Hippocampal formation (tissue), 2 donors: ENCODE results near the gene PRDM13.
"Not testable (repeated sequence)": the region's sequence is repeated elsewhere in the genome, so short reads cannot be mapped to it uniquely, and the experiment has no call there.

Source experiments
- DNase-seq, 2 donors: peaks; one replicate each; lab custom pipeline; 2025; lab: John Stamatoyannopoulos, UW

Gene PRDM13

DNA sequence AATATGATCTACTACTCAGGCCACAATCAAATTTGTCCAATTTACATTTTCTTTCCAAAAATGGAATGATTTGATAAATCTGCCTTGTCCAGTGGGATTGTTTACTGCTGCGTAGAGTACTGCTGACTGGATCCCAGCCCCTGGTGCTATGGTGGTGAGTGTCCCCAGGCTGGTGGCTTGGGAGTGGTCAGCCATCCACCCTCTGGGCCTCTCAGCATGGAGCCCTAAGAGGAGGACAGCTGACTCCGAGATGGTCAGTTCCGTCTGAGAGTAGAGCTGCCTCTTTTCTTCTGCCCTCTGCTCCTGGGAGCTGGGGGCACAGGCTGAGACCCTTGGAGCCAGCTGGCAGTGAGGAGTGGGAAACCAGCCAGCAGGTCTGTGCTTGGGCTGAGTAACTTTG is 22.7 kb downstream of the PRDM13 start:
- no peak for DNase-seq

DNA sequence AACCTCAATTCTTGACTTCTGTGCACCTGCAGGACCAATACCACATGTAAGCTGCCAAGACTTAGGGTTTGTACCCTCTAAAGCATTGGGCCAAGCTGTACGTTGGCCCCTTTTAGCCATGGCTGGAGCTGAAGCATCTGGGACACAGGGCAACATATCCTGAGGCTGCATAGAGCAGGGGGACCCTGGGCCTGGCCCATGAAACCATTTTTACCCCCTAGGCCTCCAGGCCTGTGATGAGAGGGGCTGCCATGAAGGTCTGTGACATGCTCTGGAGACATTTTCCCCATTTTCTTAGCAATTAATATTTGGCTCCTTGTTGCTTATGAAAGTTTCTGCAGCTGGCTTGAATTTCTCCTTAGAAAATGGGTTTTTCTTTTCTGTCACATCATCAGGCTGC is 31.0 kb downstream of the PRDM13 start:
- DNase-seq, result no peak

DNA sequence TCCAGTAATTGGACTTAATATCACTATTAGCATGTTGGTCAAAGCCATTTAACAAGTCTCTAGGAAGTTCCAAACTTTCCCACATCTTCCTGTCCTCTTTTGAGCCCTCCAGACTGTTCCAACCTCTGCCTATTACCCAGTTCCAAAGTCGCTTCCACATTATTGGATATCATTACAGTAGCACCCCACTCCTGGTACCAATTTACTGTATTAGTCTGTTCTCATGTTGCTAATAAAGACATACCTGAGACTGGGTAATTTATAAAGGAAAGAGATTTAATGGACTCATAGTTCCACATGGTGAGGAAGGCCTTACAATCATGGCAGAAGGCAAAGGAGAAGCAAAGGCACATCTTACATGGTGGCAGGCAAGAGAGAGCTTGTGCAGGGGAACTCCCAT is 31.7 kb downstream of the PRDM13 start:
- DNase-seq, result not testable (repeated sequence)

DNA sequence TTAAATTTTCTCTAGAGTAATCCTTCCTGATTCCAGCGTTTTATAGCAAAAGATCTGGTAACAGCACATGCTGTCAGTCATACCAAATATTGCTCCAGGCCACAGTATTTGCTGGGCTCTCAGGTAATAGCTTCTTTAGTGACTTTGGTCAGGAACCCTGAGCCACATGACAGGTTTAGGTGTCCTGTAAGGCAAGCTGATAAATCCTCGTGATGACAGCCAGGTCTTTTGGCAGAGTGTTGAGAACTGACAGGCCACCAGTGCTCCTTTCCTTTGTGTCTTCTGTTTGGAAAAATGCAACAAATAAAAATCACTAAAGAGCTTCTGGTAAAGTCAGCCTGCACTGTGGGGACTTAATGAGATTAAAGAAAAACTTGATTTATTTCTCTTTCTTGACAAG is 34.6 kb downstream of the PRDM13 start:
- no peak for DNase-seq

DNA sequence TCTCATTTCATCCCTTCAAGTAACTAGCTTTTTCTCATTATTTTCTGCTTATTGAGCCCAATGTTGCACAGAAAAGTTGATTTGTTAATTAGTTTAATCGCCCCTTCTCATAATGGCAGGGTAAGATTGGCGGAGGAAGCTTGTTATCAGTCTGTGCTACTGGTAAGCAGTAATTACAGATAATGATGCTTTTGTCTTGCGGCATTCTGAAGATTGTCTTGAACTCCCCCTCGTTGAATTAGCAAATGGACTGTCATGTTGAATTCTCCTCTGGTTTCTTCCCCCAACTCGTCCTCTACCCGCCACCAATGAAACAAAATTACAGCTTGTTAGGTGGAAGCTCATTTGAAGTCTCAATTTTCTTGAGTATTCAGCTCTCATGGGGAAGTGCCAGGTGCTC is 39.4 kb downstream of the PRDM13 start:
- no peak for DNase-seq

DNA sequence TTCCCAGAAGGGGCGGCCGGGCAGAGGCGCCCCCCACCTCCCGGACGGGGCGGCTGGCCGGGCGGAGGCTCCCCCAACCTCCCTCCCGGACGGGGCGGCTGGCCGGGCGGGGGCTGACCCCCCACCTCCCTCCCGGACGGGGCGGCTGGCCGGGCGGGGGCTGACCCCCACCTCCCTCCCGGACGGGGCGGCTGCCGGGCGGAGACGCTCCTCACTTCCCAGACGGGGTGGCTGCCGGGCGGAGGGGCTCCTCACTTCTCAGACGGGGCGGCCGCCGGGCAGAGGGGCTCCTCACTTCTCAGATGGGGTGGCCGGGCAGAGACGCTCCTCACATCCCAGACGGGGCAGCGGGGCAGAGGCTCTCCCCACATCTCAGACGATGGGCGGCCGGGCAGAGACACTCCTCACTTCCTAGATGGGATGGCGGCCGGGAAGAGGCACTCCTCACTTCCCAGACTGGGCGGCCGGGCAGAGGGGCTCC is 43.5 kb downstream of the PRDM13 start:
- DNase-seq, result not testable (repeated sequence)

DNA sequence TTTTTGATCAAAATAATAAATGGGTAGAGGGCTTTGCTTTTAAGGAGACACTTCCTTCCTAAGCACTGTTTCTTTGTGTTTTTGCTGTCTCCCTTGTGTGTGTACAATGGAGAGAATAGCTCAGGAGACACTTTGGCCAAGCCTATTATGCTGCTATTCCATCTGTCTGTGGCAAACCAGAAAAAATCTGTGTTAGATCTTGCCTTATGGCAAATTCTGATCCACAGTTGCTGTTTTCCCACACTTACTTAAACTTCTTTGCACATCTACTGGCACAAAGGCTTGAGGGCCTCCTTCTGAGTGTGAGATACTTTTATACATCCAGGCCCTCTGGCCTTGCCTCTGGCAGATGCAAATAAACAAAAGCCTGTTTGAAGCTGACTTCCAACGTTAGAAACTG is 53.6 kb downstream of the PRDM13 start:
- DNase-seq, result no peak

DNA sequence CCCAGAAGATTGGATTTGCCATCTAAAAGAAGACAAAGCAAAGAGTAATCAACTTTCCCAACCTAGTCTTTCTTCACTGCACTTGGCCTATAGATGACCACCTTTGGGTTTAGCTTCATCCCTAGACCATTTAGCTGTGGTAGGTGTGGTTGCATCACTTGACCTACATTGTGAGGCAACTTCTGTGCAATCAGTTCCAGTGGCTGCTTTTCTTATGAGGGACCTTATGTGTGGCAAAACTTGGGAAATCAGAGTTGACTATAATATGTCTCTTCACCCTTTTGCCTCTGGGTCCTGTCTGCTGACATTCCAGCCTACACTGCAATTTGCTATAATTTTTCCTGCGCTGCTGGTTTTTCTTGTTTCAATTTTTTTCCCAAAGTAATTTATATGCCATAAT is 55.2 kb downstream of the PRDM13 start:
- no peak for DNase-seq

DNA sequence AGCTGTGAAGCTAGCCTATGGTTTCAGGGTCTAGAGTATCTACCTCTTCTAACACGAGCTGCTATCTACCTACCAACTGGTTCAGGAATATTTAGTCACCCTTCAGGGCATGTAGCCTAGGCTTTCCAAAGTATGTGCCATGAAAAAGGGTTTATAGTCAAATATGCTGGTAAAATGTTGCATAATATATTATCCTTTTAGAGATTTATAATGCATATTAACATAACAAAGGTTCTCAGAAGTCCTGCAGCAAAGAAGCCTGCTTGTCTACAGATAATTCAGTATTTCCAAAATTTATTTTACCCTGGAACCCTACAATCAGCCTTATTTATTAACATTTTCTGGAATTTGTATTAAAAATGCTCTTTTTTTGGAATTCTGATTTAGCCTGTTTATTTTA is 56.0 kb downstream of the PRDM13 start:
- no peak for DNase-seq
